NOMO-1 (cell line): Measurements from ENCODE around the gene LIMS4.
"Not testable (repeated sequence)": the region's sequence is repeated elsewhere in the genome, so short reads cannot be mapped to it uniquely, and the experiment has no call there.

Experiments
- DNase-seq, 2 experiments: peaks; one replicate each; lab custom pipeline; 2025; ENCODE audit not compliant: unreplicated experiment in 2 of 2; lab: John Stamatoyannopoulos, UW

The LIMS4 gene

GRCh38 chr2:110472171-110473058 is at the start of gene LIMS4:
Gene LIMS4, minus strand, starts transcription at chr2:110472816. Its CDS starts 38 bp downstream, at chr2:110472778.
- DNase-seq = not testable (repeated sequence)

- DNase-seq = not testable (repeated sequence)
Observed at GRCh38 chr2:110499755-110500377, 27.2 kb upstream of the LIMS4 start.

- not testable (repeated sequence) for DNase-seq
Observed at GRCh38 chr2:110496027-110496426, 23.4 kb upstream of the LIMS4 start.

DNA sequence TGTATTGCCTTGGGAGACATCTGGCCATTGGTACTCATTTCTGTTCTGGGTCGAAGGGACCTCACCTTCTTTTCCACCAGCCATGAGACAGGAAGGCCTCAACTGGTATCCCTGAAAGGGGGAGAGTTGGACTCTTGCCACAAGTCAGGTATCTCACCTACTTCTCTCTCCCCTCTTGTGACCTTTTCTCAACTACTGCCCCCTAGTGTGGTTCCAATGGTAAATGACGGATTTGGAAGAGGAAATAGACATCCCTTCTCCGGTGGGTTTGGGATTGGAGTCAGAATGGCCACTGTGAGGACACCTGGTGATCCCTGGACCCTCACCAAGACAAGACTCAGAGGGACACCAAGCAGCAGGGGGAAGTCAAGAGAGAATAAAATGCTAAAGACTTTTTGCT is 21.9 kb upstream of the LIMS4 start:
- not testable (repeated sequence) for DNase-seq

- DNase-seq = not testable (repeated sequence)
Observed at GRCh38 chr2:110488991-110489390, 16.4 kb upstream of the LIMS4 start.

- DNase-seq = not testable (repeated sequence)
Observed at GRCh38 chr2:110482697-110483096, 10.1 kb upstream of the LIMS4 start.

DNA sequence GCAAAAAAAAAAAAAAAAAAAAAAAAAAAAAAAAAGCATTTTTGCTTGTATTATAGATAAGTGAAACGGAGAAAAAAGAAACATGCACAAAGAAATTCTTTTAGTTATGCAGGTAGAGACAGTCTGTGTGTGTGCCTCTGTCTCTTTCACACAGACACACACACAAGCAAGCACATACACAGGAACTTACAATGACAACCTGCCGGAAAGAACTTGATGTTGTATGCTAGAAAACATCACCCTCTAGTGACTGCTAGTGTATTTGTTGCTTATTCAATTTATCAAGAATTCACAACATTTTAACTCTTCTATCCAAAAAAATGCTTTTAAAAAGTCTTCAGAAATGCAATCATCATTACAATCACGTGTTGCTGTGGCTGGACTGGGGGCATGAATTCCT is 8.6 kb upstream of the LIMS4 start:
- not testable (repeated sequence) for DNase-seq

- DNase-seq = not testable (repeated sequence)
Observed at GRCh38 chr2:110480084-110480483, 7.5 kb upstream of the LIMS4 start.

DNA sequence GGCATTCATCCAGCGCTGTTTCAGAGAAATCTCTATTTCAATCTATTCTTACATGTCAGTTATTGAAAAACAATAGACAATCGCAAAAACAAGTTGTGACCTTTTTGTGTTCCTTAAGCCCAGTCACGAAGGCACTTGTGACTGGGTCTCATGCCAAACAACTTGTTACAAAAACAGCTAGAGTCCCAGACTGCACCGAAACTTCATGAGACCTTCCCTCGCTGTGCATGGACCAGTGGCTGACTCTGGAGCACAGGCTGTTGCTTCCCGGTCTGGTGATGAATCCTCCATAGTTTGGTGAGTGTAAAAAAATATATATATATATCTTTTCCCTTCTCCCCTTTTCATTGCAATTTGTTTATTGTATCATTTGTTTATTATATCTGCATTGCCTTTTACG is 4.8 kb upstream of the LIMS4 start:
- DNase-seq = not testable (repeated sequence)

DNA sequence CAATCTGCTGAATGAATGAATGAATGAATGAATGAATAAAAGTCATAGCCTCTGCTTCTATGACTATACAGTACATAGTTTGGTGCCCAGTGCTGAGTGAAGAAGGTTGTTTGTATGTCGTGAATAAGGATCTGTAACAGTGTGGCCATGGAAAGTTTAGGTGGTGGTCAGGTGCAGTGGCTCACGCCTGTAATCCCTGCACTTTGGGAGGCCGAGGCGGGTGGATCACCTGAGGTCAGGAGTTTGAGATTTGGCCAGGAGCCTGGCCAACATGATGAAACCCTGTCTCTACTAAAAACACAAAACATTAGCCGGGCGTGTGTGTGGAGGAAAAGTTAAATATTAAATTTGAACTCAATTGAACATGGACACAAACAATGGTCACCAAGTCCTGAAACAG is 4.3 kb upstream of the LIMS4 start:
- not testable (repeated sequence) for DNase-seq

DNA sequence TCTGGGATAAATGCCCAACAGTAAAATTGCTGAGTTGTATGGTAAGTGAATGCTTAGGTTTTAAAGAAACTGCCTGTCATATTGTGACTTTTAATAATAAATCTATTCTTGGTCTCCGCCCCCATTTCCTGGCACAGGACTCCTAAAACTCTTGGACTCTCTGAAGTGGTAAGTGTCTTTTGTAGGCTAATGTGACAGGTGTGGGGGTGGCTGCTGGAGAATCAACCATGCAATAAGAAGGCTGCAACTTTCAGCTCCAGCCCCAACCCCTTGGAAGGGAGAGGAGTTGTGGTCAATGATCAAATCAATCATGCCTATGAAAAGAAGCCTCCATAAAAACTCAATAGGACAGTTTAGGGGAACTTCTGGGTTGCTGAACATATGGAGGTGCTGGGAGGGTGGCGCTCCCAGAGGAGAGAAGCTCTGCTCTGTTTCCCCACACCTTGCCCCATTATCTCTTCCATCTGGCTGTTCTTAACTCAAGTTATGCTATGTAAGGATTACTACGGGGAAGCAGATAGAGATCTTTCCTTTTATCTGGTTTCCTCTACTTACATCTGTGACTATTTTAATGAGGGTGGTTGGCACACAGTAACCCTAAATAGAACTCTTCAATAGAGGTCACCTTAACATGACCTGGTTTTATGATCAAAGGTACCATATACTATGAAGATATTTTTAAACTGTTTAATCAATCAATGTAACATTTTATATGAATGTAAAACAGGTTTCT is 3.2 kb upstream of the LIMS4 start:
- not testable (repeated sequence) for DNase-seq

GRCh38 chr2:110474898-110475297 is 2.3 kb upstream of the LIMS4 start:
- not testable (repeated sequence) for DNase-seq

- DNase-seq = not testable (repeated sequence)
Observed at GRCh38 chr2:110473059-110473358, 393 bp upstream of the LIMS4 start.

DNA sequence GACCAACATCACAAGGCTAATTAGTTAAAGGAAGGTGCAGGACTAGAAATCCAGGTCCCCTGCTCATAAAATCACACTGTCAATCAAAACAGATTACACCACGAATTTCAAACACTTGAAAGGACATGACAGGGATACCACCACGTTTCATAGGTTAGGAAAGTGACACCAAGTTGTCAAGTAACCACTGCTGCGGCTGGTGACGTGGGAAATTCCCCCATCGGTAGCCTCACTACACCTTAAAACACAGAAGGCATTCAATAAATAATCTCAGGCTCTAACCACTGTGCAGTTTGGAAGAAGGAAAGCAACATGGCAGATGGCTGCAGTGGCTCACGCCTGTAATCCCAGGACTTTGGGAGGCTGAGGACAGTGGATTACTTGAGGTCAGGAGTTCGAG is 3.7 kb downstream of the LIMS4 start:
- not testable (repeated sequence) for DNase-seq

DNA sequence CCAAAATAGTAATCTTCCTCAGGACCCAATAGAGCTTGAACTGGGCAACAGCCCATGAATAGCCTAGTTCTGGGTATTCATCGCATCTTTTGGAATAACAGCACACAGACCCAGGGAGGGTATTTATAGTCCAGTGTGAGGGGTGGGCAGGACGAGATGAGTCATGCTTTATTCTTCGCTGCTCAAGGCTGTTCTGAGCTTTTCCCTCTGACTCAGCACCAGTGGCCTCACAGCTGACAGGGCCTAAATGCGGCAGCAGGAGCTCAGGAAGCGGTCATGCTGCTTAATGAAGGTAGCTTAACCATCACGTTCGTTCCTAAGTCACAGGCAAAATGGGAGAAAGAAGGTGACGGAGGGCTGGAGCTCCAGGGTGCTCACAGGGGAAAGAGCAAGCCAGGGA is 7.3 kb downstream of the LIMS4 start:
- DNase-seq = not testable (repeated sequence)

DNA sequence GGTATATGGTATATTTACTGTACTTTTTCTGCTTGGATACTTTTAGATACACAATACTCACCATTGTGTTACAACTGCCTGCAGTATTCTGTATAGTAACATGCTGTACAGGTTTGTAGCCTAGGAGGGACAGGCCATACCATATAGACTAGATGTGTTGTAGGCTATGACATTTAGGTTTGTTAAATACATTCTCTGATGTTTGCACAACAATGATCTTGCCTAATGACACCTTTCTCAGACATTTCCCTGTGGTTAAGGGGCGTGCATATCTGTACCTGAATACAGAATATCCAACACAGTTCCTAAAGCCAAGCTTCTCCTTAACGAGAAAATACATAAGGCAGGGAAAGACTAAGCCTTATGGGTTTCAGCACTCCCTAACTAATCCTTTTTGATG is 10.2 kb downstream of the LIMS4 start:
- DNase-seq = not testable (repeated sequence)

- not testable (repeated sequence) for DNase-seq
Observed at GRCh38 chr2:110460318-110460717, 12.3 kb downstream of the LIMS4 start.

- not testable (repeated sequence) for DNase-seq
Observed at GRCh38 chr2:110457214-110457590, 15.4 kb downstream of the LIMS4 start.

- DNase-seq = not testable (repeated sequence)
Observed at GRCh38 chr2:110456291-110457213, 16.1 kb downstream of the LIMS4 start.

DNA sequence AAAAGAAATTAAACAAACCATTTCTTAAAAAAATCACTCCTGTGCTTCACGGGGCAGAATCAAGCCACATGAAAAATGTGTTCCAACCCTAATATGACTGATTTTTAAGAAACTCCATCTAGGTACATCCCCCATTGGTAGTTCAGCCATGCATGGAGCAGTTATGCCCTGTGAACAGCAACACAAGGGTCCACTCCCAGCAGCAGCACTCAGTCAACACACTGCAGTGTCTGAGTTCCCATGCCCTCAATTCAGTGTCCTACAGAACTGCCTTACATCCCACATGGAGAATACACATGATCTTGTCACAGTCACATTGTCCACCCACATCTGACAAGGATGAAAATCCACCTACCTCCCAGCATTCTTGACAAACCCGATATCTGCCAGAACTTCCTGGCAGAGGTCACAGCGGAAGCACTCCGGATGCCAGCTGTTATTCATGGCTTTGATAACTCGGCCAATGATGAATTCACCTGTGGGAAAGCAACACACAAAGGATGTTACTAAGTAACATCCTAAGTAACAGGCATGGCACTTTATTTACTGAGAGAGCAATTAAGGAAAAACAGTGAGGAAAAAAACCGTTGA is 17.4 kb downstream of the LIMS4 start:
- not testable (repeated sequence) for DNase-seq
